Activated CD4-positive, alpha-beta T cell treated with anti-CD3 and anti-CD28 coated beads for 4 hours (primary cell): ENCODE results near the gene APP.

Experiments
- DNase-seq, 2 donors: peaks; one replicate each; pipeline ENCODE4 v3.0.0-alpha.2; 2020

The APP gene

DNA sequence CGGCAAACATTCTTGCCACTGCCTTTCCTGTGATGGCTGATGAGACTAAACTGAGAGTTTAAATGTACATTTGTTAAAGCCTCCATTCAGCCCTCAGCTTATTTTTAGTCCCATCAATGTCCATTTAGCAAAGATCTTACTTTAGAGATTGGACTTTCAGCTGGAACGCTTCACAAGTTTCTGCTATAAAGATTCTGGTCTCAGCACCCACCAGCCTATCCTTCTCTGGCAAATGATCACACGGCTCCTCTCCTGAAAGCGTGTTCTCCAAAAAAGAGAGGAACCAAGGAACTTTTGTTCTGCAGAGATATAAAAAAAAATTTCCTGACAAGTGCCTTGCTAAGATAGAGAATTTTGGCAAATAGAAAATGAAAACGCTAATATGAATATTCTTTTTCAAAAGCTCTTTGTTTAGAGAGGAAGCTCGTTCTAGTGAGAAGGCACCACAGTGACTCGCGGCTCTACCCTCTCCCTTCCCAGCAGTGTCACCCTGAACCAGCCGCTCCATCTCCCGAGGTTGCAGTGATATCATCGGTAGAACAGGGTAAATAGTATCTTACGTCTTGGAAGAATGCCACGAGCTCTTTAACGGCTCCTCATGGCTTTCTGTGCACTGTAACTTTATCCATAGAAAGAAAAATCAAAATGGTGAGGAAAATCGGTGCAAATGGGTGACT is 200.2 kb downstream of the APP start:
- no peak for DNase-seq

DNA sequence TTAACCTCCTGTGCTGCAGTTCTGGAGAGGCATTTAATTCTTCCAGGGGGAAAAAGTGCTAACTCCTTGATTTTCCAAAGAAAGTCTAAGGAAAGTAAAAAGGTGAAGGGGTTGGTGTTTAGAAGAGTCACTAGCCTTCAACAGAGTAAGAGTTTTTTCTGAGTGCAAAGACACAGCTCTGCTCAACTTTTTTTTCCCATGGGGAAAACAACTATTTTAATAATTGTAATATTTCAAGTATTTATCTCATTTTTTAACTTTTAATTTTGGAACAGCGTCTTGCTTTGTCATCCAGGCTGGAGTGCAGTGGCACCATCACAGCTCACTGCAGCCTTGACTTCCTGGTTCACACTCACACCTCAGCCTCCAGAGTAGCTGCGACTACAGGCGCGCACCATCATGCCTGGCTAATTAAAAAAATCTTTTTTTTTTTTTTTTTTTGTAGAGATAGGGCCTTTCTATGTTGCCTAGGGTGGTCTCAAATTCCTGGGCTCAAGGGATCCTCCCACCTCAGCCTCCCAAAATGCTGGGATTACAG is 202.6 kb downstream of the APP start:
- DNase-seq = no peak

DNA sequence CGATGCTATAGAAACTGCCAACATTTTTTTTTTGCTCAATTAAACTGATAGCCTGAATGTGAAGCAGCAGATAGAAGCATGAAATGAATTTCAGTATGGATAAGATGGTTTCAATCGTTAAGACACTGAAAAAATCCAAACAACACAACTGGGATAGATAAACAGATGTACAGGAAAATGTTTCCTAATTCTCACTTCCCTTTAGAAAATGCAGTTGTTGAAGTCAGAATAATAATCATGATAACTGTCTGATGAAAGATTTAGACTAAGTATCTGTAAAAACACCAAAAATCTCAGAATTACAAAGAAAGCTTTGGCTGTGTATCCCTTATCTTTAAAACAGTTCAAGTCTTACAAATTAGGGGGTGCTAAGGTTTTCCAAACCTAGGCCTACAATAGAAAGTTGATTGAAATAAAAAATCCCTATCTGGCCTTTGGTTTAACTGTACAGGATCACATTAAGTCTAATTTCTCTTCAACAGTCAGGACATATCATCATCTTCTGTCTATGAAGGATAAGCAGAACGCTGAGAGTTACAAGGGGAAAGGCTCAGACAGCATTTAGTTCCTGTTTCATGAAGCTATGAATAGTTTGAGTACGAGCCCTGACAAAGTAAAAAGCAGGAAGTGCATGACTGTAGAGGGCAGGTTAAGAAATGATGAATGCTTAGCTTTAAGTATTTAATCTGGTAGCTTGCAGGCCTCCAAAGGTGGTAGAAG is 203.2 kb downstream of the APP start:
- no peak for DNase-seq

- no peak for DNase-seq
Observed at GRCh38 chr21:25965951-25966707, 204.4 kb downstream of the APP start.

- DNase-seq = no peak
Observed at GRCh38 chr21:25964926-25965325, 205.6 kb downstream of the APP start.

- DNase-seq = no peak
Observed at GRCh38 chr21:25964015-25964414, 206.6 kb downstream of the APP start.

DNA sequence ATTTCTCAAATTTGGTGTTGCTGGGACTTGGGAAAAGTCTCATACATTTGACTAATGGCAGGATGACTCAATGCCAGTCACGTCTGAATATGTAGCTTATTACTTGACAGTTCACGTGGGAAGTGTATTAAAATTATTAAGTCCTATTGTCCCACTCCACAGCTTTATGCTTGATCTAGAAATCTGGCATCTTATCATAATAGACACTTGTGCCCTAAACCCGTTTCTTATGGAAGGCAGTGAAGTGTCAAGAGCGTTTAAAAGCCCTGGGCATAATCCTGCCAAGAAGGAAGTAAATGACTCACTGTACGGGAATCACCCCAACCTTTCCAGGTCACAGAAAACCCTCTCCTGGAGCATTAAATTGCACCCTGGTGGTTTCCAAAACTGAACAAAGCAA is 207.4 kb downstream of the APP start:
- no peak for DNase-seq

GRCh38 chr21:25961042-25961441 is 209.5 kb downstream of the APP start:
- no peak for DNase-seq

- no peak for DNase-seq
Observed at GRCh38 chr21:25960402-25960801, 210.2 kb downstream of the APP start.

- no peak for DNase-seq
Observed at GRCh38 chr21:25959799-25960198, 210.8 kb downstream of the APP start.

DNA sequence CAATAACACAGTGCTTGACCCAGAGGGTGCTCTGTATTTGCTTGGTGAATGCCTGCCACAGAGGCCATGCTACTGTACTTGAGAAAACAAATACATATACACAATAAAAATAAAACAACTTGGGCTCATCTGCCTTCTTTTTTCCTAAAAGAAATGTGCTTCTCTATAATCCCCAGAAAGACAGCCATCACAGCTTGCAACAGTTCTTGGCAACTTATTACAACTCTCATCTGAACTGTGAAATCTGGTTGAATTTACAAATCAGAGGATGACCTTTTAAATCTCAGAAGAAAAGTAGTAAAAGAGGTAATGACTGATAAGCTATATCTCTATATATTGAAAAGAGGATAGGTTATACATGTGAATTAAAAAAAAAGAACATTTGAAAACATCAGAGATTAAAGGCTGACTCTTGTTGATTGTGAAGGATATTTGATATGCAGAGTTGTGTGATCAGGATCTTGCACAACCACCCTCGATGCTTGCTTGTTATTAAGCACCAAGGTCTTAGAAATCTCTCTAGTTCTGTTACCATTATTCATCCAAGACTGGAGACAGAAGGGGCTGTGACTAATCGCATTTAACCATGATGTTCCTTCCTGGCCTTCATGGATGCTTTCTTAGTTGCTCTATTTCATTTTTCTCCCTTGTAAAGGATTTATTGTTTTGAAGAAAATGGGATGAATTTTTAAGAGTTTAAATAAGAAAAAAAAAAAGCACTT is 213.4 kb downstream of the APP start:
- DNase-seq = no peak

- DNase-seq = no peak
Observed at GRCh38 chr21:25955646-25956045, 214.9 kb downstream of the APP start.

- no peak for DNase-seq
Observed at GRCh38 chr21:25953659-25954058, 216.9 kb downstream of the APP start.

- DNase-seq = no peak
Observed at GRCh38 chr21:25953196-25953595, 217.4 kb downstream of the APP start.

- DNase-seq = no peak
Observed at GRCh38 chr21:25952306-25952705, 218.3 kb downstream of the APP start.

DNA sequence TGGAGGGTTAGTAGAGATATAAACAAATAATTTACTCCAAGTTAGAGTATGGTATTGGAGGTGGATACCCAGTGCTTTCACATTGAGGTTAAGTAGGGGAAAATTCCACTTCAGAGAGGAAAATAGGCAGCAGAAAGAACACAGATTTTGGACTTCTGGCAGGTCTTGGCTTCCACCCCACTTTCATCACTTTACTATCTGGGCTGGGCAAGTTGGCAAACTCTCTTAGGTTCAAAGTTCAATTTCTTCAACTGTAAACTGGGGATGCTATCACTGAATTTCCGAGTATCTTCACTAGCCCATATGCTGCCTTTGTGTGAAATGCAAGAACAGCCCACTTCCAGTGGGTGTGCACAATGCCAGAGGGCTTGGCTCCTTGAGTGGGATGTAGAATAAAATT is 220.9 kb downstream of the APP start:
- DNase-seq = no peak

DNA sequence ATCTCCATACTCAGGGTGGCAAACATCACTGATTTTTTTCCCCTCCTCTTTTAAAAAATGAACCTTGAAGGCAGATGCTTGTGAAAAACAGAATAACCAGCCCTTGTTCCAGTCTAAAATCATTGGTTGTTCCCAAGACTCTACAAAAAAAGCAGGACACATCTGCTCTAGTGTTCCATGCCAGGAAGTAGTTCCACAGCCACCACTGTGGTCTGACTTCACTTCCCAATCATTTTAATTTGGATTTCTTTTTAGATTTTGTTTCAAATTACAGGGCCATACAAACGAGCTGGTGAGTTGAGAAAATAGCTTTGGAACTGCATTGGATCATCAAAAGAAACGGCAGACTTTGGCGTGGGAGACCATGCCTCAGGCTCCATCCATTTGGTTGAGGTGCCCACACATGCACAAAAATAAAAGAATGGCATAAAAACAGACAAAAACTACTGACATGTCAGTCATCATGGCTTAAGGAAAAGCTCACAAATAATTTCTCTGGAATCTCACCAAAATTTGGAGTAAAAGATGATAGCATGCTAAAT is 225.8 kb downstream of the APP start:
- DNase-seq = no peak

DNA sequence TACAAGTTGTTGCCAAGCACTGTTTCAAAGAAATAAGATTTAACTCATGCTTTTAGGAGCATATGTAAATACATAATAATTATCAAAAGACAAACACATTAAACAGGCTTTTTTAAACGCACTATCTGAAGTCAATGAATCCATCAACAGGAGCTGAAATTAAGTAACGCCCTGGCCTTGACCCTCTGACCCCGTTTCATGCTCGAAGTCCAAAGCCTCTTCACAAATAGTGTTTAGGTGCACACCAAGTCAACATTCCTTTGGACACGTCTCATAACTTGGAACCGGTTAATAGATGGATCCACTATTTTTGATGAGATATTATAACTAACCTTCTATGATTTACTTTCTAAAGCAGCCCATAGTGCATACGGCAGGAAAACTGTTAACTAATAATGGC is 226.5 kb downstream of the APP start:
- no peak for DNase-seq

- DNase-seq = no peak
Observed at GRCh38 chr21:25942135-25942534, 228.4 kb downstream of the APP start.

GRCh38 chr21:25939396-25939761 is 231.2 kb downstream of the APP start:
- no peak for DNase-seq

- no peak for DNase-seq
Observed at GRCh38 chr21:25938658-25939395, 231.7 kb downstream of the APP start.

GRCh38 chr21:25936776-25937175 is 233.8 kb downstream of the APP start:
- no peak for DNase-seq
